ENCODE results near the gene ECE1.

DNA sequence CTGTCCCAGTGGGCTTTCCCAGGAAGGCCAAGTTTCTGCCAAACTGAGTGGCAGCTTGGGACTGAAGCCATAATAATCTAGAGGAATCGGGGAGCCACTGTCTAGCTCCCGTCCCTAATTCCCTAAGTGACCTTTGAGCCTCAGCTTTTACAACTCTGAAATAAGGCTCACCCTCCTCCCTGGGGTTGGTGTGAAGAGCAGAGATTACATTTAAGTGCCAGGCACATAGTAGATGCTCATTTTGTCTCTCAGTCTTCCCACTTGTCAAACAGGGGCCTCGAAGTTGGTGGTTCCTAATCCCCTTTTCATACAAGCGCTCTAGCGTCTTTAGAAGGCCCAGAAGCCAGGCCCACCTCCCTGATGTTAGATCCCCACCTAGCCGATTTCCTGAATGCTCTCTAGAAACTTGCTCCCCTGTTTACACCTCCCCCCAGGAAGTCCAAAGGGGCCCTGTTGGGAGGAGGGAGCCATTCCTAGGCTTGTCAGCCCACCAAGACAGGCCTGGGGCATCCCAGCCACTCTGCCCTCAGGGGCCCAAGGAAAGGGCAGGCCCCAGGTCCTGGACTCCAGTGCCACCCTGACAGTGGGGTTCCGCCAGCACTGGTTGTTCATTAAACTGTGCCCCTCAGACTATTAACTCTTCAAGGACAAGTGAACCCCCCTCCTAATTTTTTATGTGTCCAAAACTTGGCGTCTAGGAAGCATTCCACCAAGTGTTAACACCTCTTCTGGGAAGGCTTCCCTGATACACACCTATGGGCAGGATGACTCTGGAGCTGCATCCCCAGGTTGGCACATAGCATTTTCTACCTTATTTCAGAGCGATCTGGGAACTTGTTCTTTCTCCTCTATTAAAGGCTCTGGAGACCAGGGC lies 49.3 kb upstream of the ECE1 start:
- TF ChIP-seq TAF1 (IDR thresholded peaks at IDR 0.05; ENCODE audit: low read depth, low read length) (no peak), POLR2A (IDR thresholded peaks at IDR 0.05; ENCODE audit: low read depth, low read length) (no peak), POLR2AphosphoS5 (IDR thresholded peaks at IDR 0.05; ENCODE audit: low read depth, low read length) (no peak)
